Neural cell (in vitro differentiated cells): Measurements from ENCODE around the gene GASK1B. TPM values are rescaled to one million over a fixed set of nuclear protein-coding genes. Genes with fewer than 3 reads are reported as not detected.

ENCODE experiments used
- H2AFZ ChIP-seq: fragments of 200-600, 300-800 bp; sonication (generic), shearing (Covaris generic); 2 replicates; pipeline ENCODE4 v1.6.0; 2014; ENCODE audit warnings: low read depth, mild to moderate bottlenecking, antibody characterized with exemption, low read length, moderate library complexity
- H3F3A ChIP-seq: fragments of 200-600 bp; shearing (Covaris generic); 2 replicates; pipeline ENCODE4 v1.6.1; 2016; ENCODE audit warnings: mild to moderate bottlenecking, moderate library complexity, mixed read lengths, antibody characterized with exemption, low read length; ENCODE audit not compliant: insufficient read depth, poor library complexity, severe bottlenecking
- H3K27ac ChIP-seq: fragments of 200-600, 300-800 bp; sonication (generic), shearing (Covaris generic); 2 replicates; pipeline ENCODE4 v1.5.1; 2014; ENCODE audit warnings: mild to moderate bottlenecking, low read length, moderate library complexity
- H3K27me3 ChIP-seq: fragments of 300-800, 200-600 bp; sonication (generic), shearing (Covaris generic); 2 replicates; pipeline ENCODE4 v1.6.0; 2014; ENCODE audit warnings: mild to moderate bottlenecking, low read depth, low read length, moderate library complexity; ENCODE audit not compliant: insufficient read depth
- H3K36me3 ChIP-seq: fragments of 300-800, 200-600 bp; sonication (generic), shearing (Covaris generic); 2 replicates; pipeline ENCODE4 v1.5.1; 2014; ENCODE audit warnings: mild to moderate bottlenecking, antibody characterized with exemption, low read length, moderate library complexity; ENCODE audit not compliant: insufficient read depth
- H3K4me2 ChIP-seq: fragments of 300-800, 200-600 bp; sonication (generic), shearing (Covaris generic); 2 replicates; pipeline ENCODE4 v1.6.0; 2014; ENCODE audit warnings: mild to moderate bottlenecking, low read length
- H3K4me3 ChIP-seq: fragments of 300-800, 200-600 bp; sonication (generic), shearing (Covaris generic); 2 replicates; pipeline ENCODE4 v1.5.1; 2014; ENCODE audit warnings: mild to moderate bottlenecking, low read length, moderate library complexity
- H3K79me2 ChIP-seq: fragments of 200-600 bp; shearing (Covaris generic); replicated peaks from 2 replicates; pipeline ENCODE4 v1.6.0; 2014; ENCODE audit warnings: mild to moderate bottlenecking, low read length, moderate library complexity; ENCODE audit not compliant: insufficient read depth
- H3K9ac ChIP-seq: fragments of 300-800, 200-600 bp; sonication (generic), shearing (Covaris generic); 2 replicates; pipeline ENCODE4 v1.6.1; 2016; ENCODE audit warnings: mild to moderate bottlenecking, low read length, mixed read lengths
- H3K9me2 ChIP-seq: fragments of 200-600 bp; shearing (Covaris generic); 2 replicates; pipeline ENCODE4 v1.6.1; 2016; ENCODE audit warnings: mild to moderate bottlenecking, low read length, mixed read lengths; ENCODE audit not compliant: insufficient read depth
- H3K9me3 ChIP-seq: fragments of 200-600, 300-800 bp; sonication (generic), shearing (Covaris generic); 2 replicates; pipeline ENCODE4 v1.6.1; 2016; ENCODE audit warnings: mild to moderate bottlenecking, mixed run types, low read length, moderate library complexity, mixed read lengths
- H4K20me1 ChIP-seq: fragments of 200-600 bp; shearing (Covaris generic); 2 replicates; pipeline ENCODE4 v1.6.1; 2016; ENCODE audit warnings: mild to moderate bottlenecking, mixed run types; ENCODE audit not compliant: insufficient read depth
- CTCF ChIP-seq: fragments of 450-650 bp; IDR thresholded peaks from 2 replicates; pipeline ENCODE4 v1.5.1; 2014; ENCODE audit warnings: antibody characterized with exemption, mild to moderate bottlenecking, moderate library complexity; ENCODE audit not compliant: poor library complexity, severe bottlenecking
- EP300 ChIP-seq: fragments of 450-650 bp; conservative IDR thresholded peaks from 2 replicates; pipeline ENCODE4 v1.6.1; 2014; ENCODE audit warnings: antibody characterized with exemption, mild to moderate bottlenecking, moderate library complexity; ENCODE audit not compliant: poor library complexity, severe bottlenecking
- EZH2 ChIP-seq: fragments of 200-600, 300-800 bp; shearing (Covaris generic), sonication (generic); IDR thresholded peaks from 2 replicates; pipeline ENCODE4 v1.6.1; 2014; ENCODE audit warnings: antibody characterized with exemption, low read length, borderline replicate concordance, mild to moderate bottlenecking; ENCODE audit not compliant: insufficient read depth, poor library complexity, severe bottlenecking
- MXI1 ChIP-seq: fragments of 450-650 bp; conservative IDR thresholded peaks from 2 replicates; pipeline ENCODE4 v1.6.1; 2014; ENCODE audit warnings: antibody characterized with exemption, mild to moderate bottlenecking; ENCODE audit not compliant: poor library complexity, severe bottlenecking
- POLR2AphosphoS5 ChIP-seq: IDR thresholded peaks from 2 replicates; pipeline ENCODE4 v1.6.1; 2012
- RAD21 ChIP-seq: fragments of 450-650 bp; conservative IDR thresholded peaks from 2 replicates; pipeline ENCODE4 v1.6.1; 2014; ENCODE audit warnings: antibody characterized with exemption, mild to moderate bottlenecking, moderate library complexity
- REST ChIP-seq: IDR thresholded peaks from 2 replicates; pipeline ENCODE4 v1.6.1; 2012; ENCODE audit warnings: borderline replicate concordance
- SMC3 ChIP-seq: fragments of 450-650 bp; conservative IDR thresholded peaks from 2 replicates; pipeline ENCODE4 v1.6.1; 2014; ENCODE audit warnings: antibody characterized with exemption, mild to moderate bottlenecking, moderate library complexity; ENCODE audit not compliant: poor library complexity
- TAF1 ChIP-seq: IDR thresholded peaks from 2 replicates; pipeline ENCODE4 v1.6.1; 2012; ENCODE audit warnings: low read depth
- polyA plus RNA-seq: library from polyadenylated mRNA; depleted of rRNA; stranded (reverse); fragments of >200 nt; gene quantifications from 2 replicates; pipeline ENCODE4 v1.2.3, GENCODE V29; 2014

Gene GASK1B
- polyA plus RNA-seq, 1 donor from 2014 or later = 0.40 TPM

- Histone ChIP-seq H3K27me3 (no peaks in the 10 kb centered on the region), H3K4me3 (no peak overlapping the region), H3K27ac (no peak overlapping the region), H3K9ac (no peak overlapping the region), H4K20me1 (no peaks in the 10 kb centered on the region), H2AFZ (no peak overlapping the region), H3K9me2 (no peaks in the 10 kb centered on the region), H3K9me3 (no peaks in the 10 kb centered on the region), H3F3A (no peaks in the 10 kb centered on the region), H3K79me2 (no peaks in the 10 kb centered on the region), H3K4me2 (no peak overlapping the region), H3K36me3 (no peaks in the 10 kb centered on the region)
- TF ChIP-seq REST (no peak), RAD21 (no peak), MXI1 (no peak), POLR2AphosphoS5 (no peak), SMC3 (no peak), CTCF (no peak), TAF1 (no peak), EZH2 (no peak), EP300 (no peak)
Measured at GRCh38 chr4:158130204-158130603, 42.6 kb downstream of the GASK1B start.

- Histone ChIP-seq H3K27me3 (no peaks in the 10 kb centered on the region), H3K36me3 (no peaks in the 10 kb centered on the region), H3K4me2 (no peak overlapping the region), H3K27ac (no peak overlapping the region), H3K9me2 (no peaks in the 10 kb centered on the region), H4K20me1 (no peaks in the 10 kb centered on the region), H3K79me2 (no peaks in the 10 kb centered on the region), H3K9ac (no peak overlapping the region), H3F3A (no peaks in the 10 kb centered on the region), H3K4me3 (no peak overlapping the region), H3K9me3 (no peaks in the 10 kb centered on the region), H2AFZ (no peak overlapping the region)
- no peak for TF ChIP-seq EZH2
- TF ChIP-seq EP300 = no peak
- no peak for TF ChIP-seq TAF1
- TF ChIP-seq CTCF = no peak
- TF ChIP-seq POLR2AphosphoS5 = no peak
- TF ChIP-seq MXI1 = no peak
- no peak for TF ChIP-seq SMC3
- no peak for TF ChIP-seq REST
- TF ChIP-seq RAD21 = no peak
Measured at GRCh38 chr4:158129694-158130093, 43.1 kb downstream of the GASK1B start.
